Muscle of back (tissue), 10 donors: ENCODE results near the gene OR51I1. TPM values are rescaled to one million over a fixed set of nuclear protein-coding genes. Genes with fewer than 3 reads are reported as not detected.

Experiments
- polyA plus RNA-seq, 10 donors: library from polyadenylated mRNA; unstranded; fragments of 120-200 nt; gene quantifications; one replicate each; pipeline ENCODE4 v1.2.1, GENCODE V29; 2013; ENCODE audit not compliant: insufficient read length in 10 of 10

Gene OR51I1
- polyA plus RNA-seq, 10 donors, result not detected

Other genes with a start within 250 kb of the OR51I1 start
- gene OR51V1, start 240.8 kb downstream of the OR51I1 start, polyA plus RNA-seq, result not detected
- gene HBB, start 214.4 kb downstream of the OR51I1 start, polyA plus RNA-seq, result 1,000 to 10,000 TPM in 3 of 10 donors, 100 to 1,000 TPM in 7; 173 to 2,168 (median 503) TPM
- 1 to 10 TPM in 3 of 10 donors, under 1 TPM in 4, not detected in 3; 0.25 to 1.9 (median 0.86) TPM for gene HBD, start 207.0 kb downstream of the OR51I1 start, polyA plus RNA-seq
- 1,000 to 10,000 TPM in 2 of 10 donors, 10 to 100 TPM in 4, 1 to 10 TPM in 4; 3.6 to 4,554 (median 26.1) TPM for gene HBG1, start 191.7 kb downstream of the OR51I1 start, polyA plus RNA-seq
- over 10,000 TPM in 4 of 10 donors, 1,000 to 10,000 TPM in 6; 2,782 to 38,425 (median 6,490) TPM for gene HBG2, start 186.7 kb downstream of the OR51I1 start, polyA plus RNA-seq
- gene HBE1, start 171.6 kb downstream of the OR51I1 start, polyA plus RNA-seq, result 100 to 1,000 TPM in 1 of 10 donors, 10 to 100 TPM in 6, 1 to 10 TPM in 3; 6.6 to 110 (median 23.6) TPM
- not detected for gene OR51B4, start 139.6 kb downstream of the OR51I1 start, polyA plus RNA-seq
- gene OR51B2, start 117.2 kb downstream of the OR51I1 start, polyA plus RNA-seq, result not detected
- gene OR51B5, start 98.0 kb downstream of the OR51I1 start, polyA plus RNA-seq, result under 1 TPM in 1 of 10 donors, not detected in 9; 0.15 TPM
- not detected for gene OR51B6, start 90.0 kb downstream of the OR51I1 start, polyA plus RNA-seq
- not detected for gene OR51M1, start 57.7 kb downstream of the OR51I1 start, polyA plus RNA-seq
- gene OR51Q1, start 19.4 kb downstream of the OR51I1 start, polyA plus RNA-seq, result not detected
- not detected for gene OR51I2, start 7.8 kb upstream of the OR51I1 start, polyA plus RNA-seq
- not detected for gene OR52D1, start 47.2 kb upstream of the OR51I1 start, polyA plus RNA-seq
- gene UBQLN3, start 68.4 kb upstream of the OR51I1 start, polyA plus RNA-seq, result not detected
- under 1 TPM; 0.05 to 0.53 (median 0.19) TPM for gene UBQLNL, start 75.2 kb upstream of the OR51I1 start, polyA plus RNA-seq
- not detected for gene OR52H1, start 107.0 kb upstream of the OR51I1 start, polyA plus RNA-seq
- gene OR52B6, start 139.4 kb upstream of the OR51I1 start, polyA plus RNA-seq, result not detected
- gene TRIM6, start 155.1 kb upstream of the OR51I1 start, polyA plus RNA-seq, result 1 to 10 TPM; 1.0 to 2.3 (median 1.6) TPM
- 1 to 10 TPM; 3.9 to 6.8 (median 4.7) TPM for gene TRIM34, start 183.5 kb upstream of the OR51I1 start, polyA plus RNA-seq
- 10 to 100 TPM in 9 of 10 donors, 1 to 10 TPM in 1; 9.9 to 17.8 (median 13.6) TPM for gene TRIM5, start 243.6 kb upstream of the OR51I1 start, polyA plus RNA-seq
- 10 to 100 TPM in 6 of 10 donors, 1 to 10 TPM in 4; 4.5 to 16.0 (median 10.6) TPM for gene TRIM22, start 248.3 kb upstream of the OR51I1 start, polyA plus RNA-seq